ENCODE results near the gene ANXA11.
"Not testable (repeated sequence)": the region's sequence is repeated elsewhere in the genome, so short reads cannot be mapped to it uniquely, and the experiment has no call there.

ANXA11 gene

GRCh38 chr10:80144067-80144695 lies 61.2 kb downstream of the ANXA11 start:
- DNase-seq: no peak

GRCh38 chr10:80141696-80142460 lies 63.5 kb downstream of the ANXA11 start:
- no peak for DNase-seq

- DNase-seq: no peak
These were observed 65.1 kb downstream of the ANXA11 start for GRCh38 chr10:80140251-80140650.

- DNase-seq: no peak
These were observed 66.1 kb downstream of the ANXA11 start for GRCh38 chr10:80139265-80139664.

- DNase-seq: no peak
These were observed 67.4 kb downstream of the ANXA11 start for GRCh38 chr10:80137920-80138319.

GRCh38 chr10:80137031-80137862 lies 68.1 kb downstream of the ANXA11 start:
- peak; percentile 81 for DNase-seq

GRCh38 chr10:80136134-80136571 lies 69.2 kb downstream of the ANXA11 start:
- DNase-seq: peak; percentile 95

- not testable (repeated sequence) for DNase-seq
These were observed 71.7 kb downstream of the ANXA11 start for GRCh38 chr10:80133687-80134086.

- peak; percentile 64 for DNase-seq
These were observed 72.1 kb downstream of the ANXA11 start for GRCh38 chr10:80133206-80133605.

GRCh38 chr10:80132299-80133139 lies 72.8 kb downstream of the ANXA11 start, which contains the start of gene PLAC9:
Gene PLAC9, plus strand, starts transcription at chr10:80132730. Its CDS starts 33 bp downstream, at chr10:80132763.
- DNase-seq: peak; percentile 79

GRCh38 chr10:80131499-80131901 lies 73.8 kb downstream of the ANXA11 start:
- no peak for DNase-seq

- peak; percentile 55 for DNase-seq
These were observed 78.5 kb downstream of the ANXA11 start for GRCh38 chr10:80126876-80127275.

GRCh38 chr10:80122746-80123145 lies 82.6 kb downstream of the ANXA11 start:
- no peak for DNase-seq

- no peak for DNase-seq
These were observed 83.1 kb downstream of the ANXA11 start for GRCh38 chr10:80122110-80122710.

GRCh38 chr10:80118669-80119068 lies 86.7 kb downstream of the ANXA11 start:
- DNase-seq: no peak

GRCh38 chr10:80110986-80111385 lies 94.4 kb downstream of the ANXA11 start:
- DNase-seq: no peak

GRCh38 chr10:80108576-80109239 lies 96.6 kb downstream of the ANXA11 start:
- DNase-seq: no peak

- peak; percentile 82 for DNase-seq
These were observed 101.0 kb downstream of the ANXA11 start for GRCh38 chr10:80104066-80104926.

Measured in left hindlimb (tissue), 1 donor.